ENCODE measurements around the gene CAVIN4.
A peak's percentile ranks its signal among the peaks of the same experiment; 100 is the strongest.

CAVIN4 gene

GRCh38 chr9:100602342-100602801 is 24.5 kb downstream of the CAVIN4 start:
- H3K4me3 ChIP-seq (ENCODE audit: low read depth, low read length) = no peak overlapping the region
- TF ChIP-seq CTCF (IDR thresholded peaks at IDR 0.05; ENCODE audit: low read depth, low read length, missing control alignments) = peak; percentile 84
- in situ Hi-C loops (cut with HindIII; ENCODE audit: low sequenced_read_pairs) = no loop called here
- DNase-seq (ENCODE audit: low read depth) = no peak

- no peak for DNase-seq (ENCODE audit: low read depth)
- in situ Hi-C loops (cut with HindIII; ENCODE audit: low sequenced_read_pairs) = no loop called here
- H3K4me3 ChIP-seq (ENCODE audit: low read depth, low read length) = no peak overlapping the region
- no peak for TF ChIP-seq CTCF (IDR thresholded peaks at IDR 0.05; ENCODE audit: low read depth, low read length, missing control alignments)
Observed at GRCh38 chr9:100605405-100605804, 27.5 kb downstream of the CAVIN4 start.

- in situ Hi-C loops (cut with HindIII; ENCODE audit: low sequenced_read_pairs) = no loop called here
- TF ChIP-seq CTCF (IDR thresholded peaks at IDR 0.05; ENCODE audit: low read depth, low read length, missing control alignments) = no peak
Observed at GRCh38 chr9:100619194-100619593, 41.3 kb downstream of the CAVIN4 start.

GRCh38 chr9:100619665-100620064 is 41.8 kb downstream of the CAVIN4 start:
- in situ Hi-C loops (cut with HindIII; ENCODE audit: low sequenced_read_pairs) = no loop called here
- no peak for TF ChIP-seq CTCF (IDR thresholded peaks at IDR 0.05; ENCODE audit: low read depth, low read length, missing control alignments)
- H3K4me3 ChIP-seq (ENCODE audit: low read depth, low read length) = no peak overlapping the region
- no peak for DNase-seq (ENCODE audit: low read depth)

More at GRCh38 chr9:100619194-100619593, 41.3 kb downstream of the CAVIN4 start:
- no peak for DNase-seq (ENCODE audit: low read depth)
- no peak overlapping the region for H3K4me3 ChIP-seq (ENCODE audit: low read depth, low read length)

- no peak overlapping the region for H3K4me3 ChIP-seq (ENCODE audit: low read depth, low read length)
- DNase-seq (ENCODE audit: low read depth) = no peak
- in situ Hi-C loops (cut with HindIII; ENCODE audit: low sequenced_read_pairs) = no loop called here
- no peak for TF ChIP-seq CTCF (IDR thresholded peaks at IDR 0.05; ENCODE audit: low read depth, low read length, missing control alignments)
Observed at GRCh38 chr9:100623969-100624368, 46.1 kb downstream of the CAVIN4 start.

- DNase-seq (ENCODE audit: low read depth) = no peak
- no peak for TF ChIP-seq CTCF (IDR thresholded peaks at IDR 0.05; ENCODE audit: low read depth, low read length, missing control alignments)
- in situ Hi-C loops (cut with HindIII; ENCODE audit: low sequenced_read_pairs) = no loop called here
- H3K4me3 ChIP-seq (ENCODE audit: low read depth, low read length) = no peak overlapping the region
Observed at GRCh38 chr9:100626949-100627348, 49.1 kb downstream of the CAVIN4 start.

- TF ChIP-seq CTCF (IDR thresholded peaks at IDR 0.05; ENCODE audit: low read depth, low read length, missing control alignments) = no peak
- no peak for DNase-seq (ENCODE audit: low read depth)
- in situ Hi-C loops (cut with HindIII; ENCODE audit: low sequenced_read_pairs) = no loop called here
- no peak overlapping the region for H3K4me3 ChIP-seq (ENCODE audit: low read depth, low read length)
Observed at GRCh38 chr9:100637787-100638186, 59.9 kb downstream of the CAVIN4 start.
